Smooth muscle cell (in vitro differentiated cells): Measurements from ENCODE around the gene BMPR2. TPM values are rescaled to one million over a fixed set of nuclear protein-coding genes. Genes with fewer than 3 reads are reported as not detected.

Experiments
- DNase-seq: peaks from one replicate; lab custom pipeline; 2025; ENCODE audit not compliant: unreplicated experiment; lab: John Stamatoyannopoulos, UW
- H2AFZ ChIP-seq: fragments of 200-600 bp; sonication (generic); 2 replicates; pipeline ENCODE4 v1.6.0; 2016; ENCODE audit warnings: antibody characterized with exemption, low read depth, mild to moderate bottlenecking
- H3F3A ChIP-seq: fragments of 200-600 bp; sonication (generic); 2 replicates; pipeline ENCODE4 v1.6.0; 2017; ENCODE audit warnings: antibody characterized with exemption, low read depth
- H3K27ac ChIP-seq: fragments of 200-600 bp; sonication (generic); 2 replicates; pipeline ENCODE4 v1.5.1; 2016; ENCODE audit warnings: low read depth, mild to moderate bottlenecking
- H3K27me3 ChIP-seq: fragments of 200-600 bp; sonication (generic); 2 replicates; pipeline ENCODE4 v1.6.1; 2016; ENCODE audit warnings: low read depth, mild to moderate bottlenecking
- H3K36me3 ChIP-seq: fragments of 200-600 bp; sonication (generic); 2 replicates; pipeline ENCODE4 v1.5.1; 2016; ENCODE audit warnings: low read depth
- H3K4me1 ChIP-seq: fragments of 200-600 bp; sonication (generic); 2 replicates; pipeline ENCODE4 v1.5.1; 2016; ENCODE audit warnings: low read depth
- H3K4me2 ChIP-seq: fragments of 200-600 bp; sonication (generic); 2 replicates; pipeline ENCODE4 v1.6.0; 2016; ENCODE audit warnings: mild to moderate bottlenecking
- H3K4me3 ChIP-seq: fragments of 200-600 bp; sonication (generic); 2 replicates; pipeline ENCODE4 v1.5.1; 2016; ENCODE audit warnings: mild to moderate bottlenecking
- H3K79me2 ChIP-seq: fragments of 200-600 bp; sonication (generic); 2 replicates; pipeline ENCODE4 v1.6.0; 2016; ENCODE audit warnings: low read depth, mild to moderate bottlenecking
- H3K9ac ChIP-seq: fragments of 200-600 bp; sonication (generic); 2 replicates; pipeline ENCODE4 v1.6.0; 2016; ENCODE audit warnings: low read depth
- H3K9me3 ChIP-seq: fragments of 200-600 bp; sonication (generic); replicated peaks from 2 replicates; pipeline ENCODE4 v1.5.1; 2016; ENCODE audit warnings: low read depth
- H4K20me1 ChIP-seq: fragments of 200-600 bp; sonication (generic); 2 replicates; pipeline ENCODE4 v1.6.0; 2016; ENCODE audit warnings: low read depth
- CTCF ChIP-seq: fragments of 200-600 bp; sonication (generic); IDR thresholded peaks from 2 replicates; pipeline ENCODE4 v1.5.1; 2017; ENCODE audit warnings: borderline replicate concordance, mild to moderate bottlenecking, antibody characterized with exemption; ENCODE audit not compliant: insufficient read depth, poor library complexity, severe bottlenecking
- WGBS: methylation state at CpG from one replicate; pipeline ENCODE4 v1.1.7; 2016; ENCODE audit warnings: low lambda C conversion rate; 5-methylcytosine and 5-hydroxymethylcytosine counted together
- polyA plus RNA-seq: library from polyadenylated mRNA; unstranded; fragments of >200 nt; fragmentation: Nextera tagmentation; extraction: Ambion mirVana; gene quantifications from 2 replicates; pipeline ENCODE4 v1.2.1, GENCODE V29; 2016
- total RNA-seq: library from RNA; depleted of rRNA; stranded (reverse); fragments of >200 nt; gene quantifications from 2 replicates; pipeline ENCODE4 v1.2.3, GENCODE V29; 2014

Gene BMPR2
- total and polyA plus RNA-seq, 2 experiments from 2014 or later = 21.5 to 70.9 TPM

- H3K79me2 ChIP-seq = peaks cover 100% of the 10 kb centered on the region
- H3K9me3 ChIP-seq = no peaks in the 10 kb centered on the region
- TF ChIP-seq CTCF = no peak
- no peaks in the 10 kb centered on the region for H3K36me3 ChIP-seq
- H3K4me1 ChIP-seq = peaks cover 9% of the 10 kb centered on the region
- H3K27me3 ChIP-seq = no peaks in the 10 kb centered on the region
- peaks cover 100% of the 10 kb centered on the region for H4K20me1 ChIP-seq
- no peak for DNase-seq
- no peak overlapping the region for H3K27ac ChIP-seq
- H2AFZ ChIP-seq = no peak overlapping the region
- H3K9ac ChIP-seq = no peak overlapping the region
- 35% methylated on average over 1 of the region's 1 CpG for WGBS
- H3K4me2 ChIP-seq = no peak overlapping the region
- H3F3A ChIP-seq = no peaks in the 10 kb centered on the region
- H3K4me3 ChIP-seq = no peak overlapping the region
Measured at GRCh38 chr2:202418027-202418426, 41.9 kb downstream of the BMPR2 start.

- no peak overlapping the region for H3K4me2 ChIP-seq
- DNase-seq = no peak
- H2AFZ ChIP-seq = no peak overlapping the region
- no peak overlapping the region for H3K27ac ChIP-seq
- no peaks in the 10 kb centered on the region for H3K27me3 ChIP-seq
- H3K9ac ChIP-seq = no peak overlapping the region
- H3K4me3 ChIP-seq = no peak overlapping the region
- H3K9me3 ChIP-seq = no peaks in the 10 kb centered on the region
- no peaks in the 10 kb centered on the region for H3K36me3 ChIP-seq
- H4K20me1 ChIP-seq = peaks cover 100% of the 10 kb centered on the region
- H3K4me1 ChIP-seq = peaks cover 9% of the 10 kb centered on the region
- peaks cover 100% of the 10 kb centered on the region for H3K79me2 ChIP-seq
- no peaks in the 10 kb centered on the region for H3F3A ChIP-seq
- no peak for TF ChIP-seq CTCF
Measured at GRCh38 chr2:202418511-202418910, 42.4 kb downstream of the BMPR2 start.

- Histone ChIP-seq H3K27ac (no peak overlapping the region), H2AFZ (no peak overlapping the region), H3K36me3 (no peaks in the 10 kb centered on the region), H3K79me2 (peaks cover 98% of the 10 kb centered on the region), H4K20me1 (peaks cover 100% of the 10 kb centered on the region), H3K4me3 (no peak overlapping the region), H3K4me1 (peaks cover 9% of the 10 kb centered on the region), H3K9me3 (no peaks in the 10 kb centered on the region), H3F3A (peaks cover 2% of the 10 kb centered on the region), H3K9ac (no peak overlapping the region), H3K4me2 (no peak overlapping the region), H3K27me3 (no peaks in the 10 kb centered on the region)
- no peak for DNase-seq
- 91% methylated on average over 2 of the region's 2 CpGs for WGBS
- TF ChIP-seq CTCF = no peak
Measured at GRCh38 chr2:202423139-202423538, 47.0 kb downstream of the BMPR2 start.

GRCh38 chr2:202425036-202425435, 48.9 kb downstream of the BMPR2 start:
- Histone ChIP-seq H3K9me3 (no peaks in the 10 kb centered on the region), H3K9ac (no peak overlapping the region), H3F3A (peaks cover 11% of the 10 kb centered on the region), H3K79me2 (peaks cover 98% of the 10 kb centered on the region), H3K27me3 (no peaks in the 10 kb centered on the region), H2AFZ (no peak overlapping the region), H4K20me1 (peaks cover 100% of the 10 kb centered on the region), H3K4me3 (no peak overlapping the region), H3K4me1 (no peaks in the 10 kb centered on the region), H3K27ac (no peak overlapping the region), H3K4me2 (no peak overlapping the region), H3K36me3 (no peaks in the 10 kb centered on the region)
- TF ChIP-seq CTCF = no peak
- 79% methylated on average over 5 of the region's 5 CpGs for whole genome bisulfite sequencing
- DNase-seq = no peak
